Mesenteric fat pad (tissue), 1 donor: ENCODE measurements around the gene SLC6A11. TPM values are rescaled to one million over a fixed set of nuclear protein-coding genes. Genes with fewer than 3 reads are reported as not detected.
A peak's percentile ranks its signal among the peaks of the same experiment; 100 is the strongest.

ENCODE experiments used
- DNase-seq: peaks from one replicate; pipeline ENCODE4 v3.0.0-alpha.2; 2020; ENCODE audit warnings: low spot score
- long read RNA-seq: library from polyadenylated mRNA; unstranded; transcript quantifications from one replicate; pipeline ENCODE4 v2.0.0, GENCODE V29; 2020
- total RNA-seq: library from RNA; stranded (reverse); fragmentation: NEBNext Ultra II Directional; extraction: Animal tissue kit (Norgen Biotek cat#: 25700); gene quantifications from one replicate; pipeline ENCODE4 v1.2.1, GENCODE V29; 2021
- donor health status: DM: yes; HTN: yes; CAD: no.

The SLC6A11 gene
- not detected for total RNA-seq
- long read RNA-seq: 0 reads

- no peak for DNase-seq
Observed at GRCh38 chr3:10816019-10816862, at the start of gene SLC6A11. TSS of gene SLC6A11 (plus strand) at chr3:10816228. CDS start at chr3:10816266, 38 bp downstream.

GRCh38 chr3:10768708-10769394 is 47.2 kb upstream of the SLC6A11 start:
- DNase-seq: peak; percentile 35

- DNase-seq: peak; percentile 51
Observed at GRCh38 chr3:10770547-10770946, 45.5 kb upstream of the SLC6A11 start.

DNA sequence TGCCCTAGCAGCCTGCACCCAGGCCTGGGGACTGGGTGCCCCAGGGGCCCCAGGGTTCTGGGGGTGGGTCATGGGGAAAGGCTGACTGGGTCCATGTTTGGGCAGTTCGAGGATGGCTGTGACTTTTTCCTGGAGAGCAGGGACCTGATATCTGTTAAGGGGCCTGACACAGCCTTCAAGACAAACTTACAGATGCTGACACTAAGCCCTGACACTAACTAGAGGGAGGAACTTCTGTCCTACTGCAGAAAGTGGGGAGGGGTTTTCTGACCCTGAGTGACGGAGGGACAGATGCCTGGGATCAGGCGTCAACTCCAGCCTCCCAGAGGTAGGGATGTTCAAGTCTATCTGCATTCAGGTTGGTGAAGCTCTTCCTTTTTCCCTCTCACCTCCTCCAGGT is 45.0 kb upstream of the SLC6A11 start:
- peak; percentile 55 for DNase-seq

- DNase-seq: peak; percentile 60
Observed at GRCh38 chr3:10771486-10772270, 44.4 kb upstream of the SLC6A11 start.

GRCh38 chr3:10772271-10773161 is 43.5 kb upstream of the SLC6A11 start:
- peak; percentile 64 for DNase-seq

DNA sequence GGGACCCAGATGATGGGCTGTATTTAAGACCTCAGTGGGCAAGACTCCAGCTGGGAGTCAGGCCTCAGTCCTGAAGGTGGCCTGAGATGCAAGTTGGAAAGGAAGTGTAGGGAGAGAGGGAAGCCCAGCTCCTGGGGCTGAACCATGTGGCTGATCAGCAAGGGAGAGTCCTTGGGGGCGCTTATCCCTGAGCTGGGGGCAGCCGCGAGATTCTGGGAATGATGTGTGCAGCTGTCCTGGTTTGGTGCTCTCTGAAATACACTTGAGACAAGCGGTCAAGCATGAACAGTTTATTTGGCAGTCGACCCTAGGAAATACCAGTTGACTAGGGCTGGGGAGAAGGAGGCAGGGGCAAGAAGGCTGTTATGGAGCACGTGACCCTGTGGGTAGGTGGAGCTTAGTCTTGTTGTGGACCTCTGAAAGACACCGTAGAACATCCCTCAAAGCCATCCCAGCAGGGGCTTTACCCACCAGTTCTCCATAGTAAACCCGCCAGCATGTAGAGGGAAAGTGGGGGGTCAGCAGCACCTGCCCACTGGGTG is 41.8 kb upstream of the SLC6A11 start:
- DNase-seq: peak; percentile 71

DNA sequence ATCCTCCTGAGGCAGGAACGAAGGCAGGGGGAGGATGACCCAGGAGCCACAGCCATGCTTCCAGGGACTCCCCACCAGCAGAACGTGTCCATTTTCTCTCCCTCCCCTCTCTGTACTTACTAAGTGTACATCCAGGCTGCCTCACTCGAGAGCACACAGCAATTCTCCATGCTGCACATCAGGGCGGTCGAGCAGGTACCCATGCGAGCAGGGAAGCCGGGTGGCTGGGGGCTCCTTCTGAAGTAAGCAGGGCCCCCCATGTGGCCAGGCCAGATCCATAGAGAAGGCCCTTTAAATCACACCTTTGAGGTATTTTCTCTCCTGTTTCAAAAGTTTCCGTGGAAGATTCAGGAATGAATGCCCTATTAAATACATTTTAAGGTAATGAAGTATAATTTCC is 41.2 kb upstream of the SLC6A11 start:
- peak; percentile 82 for DNase-seq

DNA sequence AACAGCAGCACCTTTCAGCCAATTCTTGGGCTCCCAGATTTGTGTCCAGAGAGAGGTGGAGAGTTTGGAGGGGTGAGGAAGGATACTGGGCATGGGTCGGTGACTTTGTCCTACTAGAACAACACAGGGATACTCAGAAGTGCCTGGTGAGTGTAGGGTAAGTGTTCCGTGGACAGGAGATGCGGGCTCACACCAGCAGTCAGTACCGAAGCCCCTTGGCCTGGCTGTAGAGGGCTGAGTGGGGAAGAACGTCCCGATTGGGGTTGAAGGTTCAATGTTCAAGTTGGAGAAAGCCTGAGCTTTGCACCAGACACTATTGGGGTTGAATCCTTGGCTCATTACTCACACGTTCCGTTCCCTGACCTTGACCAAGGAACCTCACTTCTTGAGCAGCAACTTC is 40.8 kb upstream of the SLC6A11 start:
- DNase-seq: peak; percentile 60

GRCh38 chr3:10775828-10776227 is 40.2 kb upstream of the SLC6A11 start:
- DNase-seq: peak; percentile 39

DNA sequence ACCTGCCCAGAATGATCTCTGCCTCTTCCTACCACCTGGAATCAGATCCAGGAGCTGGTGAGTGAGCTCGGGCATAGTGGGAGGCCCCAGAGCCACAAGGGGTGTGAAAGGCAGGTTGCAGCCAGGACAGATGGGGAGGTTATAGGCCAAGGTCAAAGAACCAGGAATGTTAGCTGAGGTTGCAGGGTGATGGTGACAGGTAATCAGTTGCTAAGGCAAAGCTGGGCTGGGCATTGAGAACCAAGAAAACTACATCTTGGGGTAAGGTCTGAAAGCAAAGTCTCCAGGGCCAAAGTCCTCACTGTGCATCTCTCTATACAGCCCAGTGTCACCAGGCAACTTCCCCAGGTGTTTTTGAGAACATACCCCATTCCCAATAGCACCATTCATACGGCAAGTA is 38.4 kb upstream of the SLC6A11 start:
- DNase-seq: peak; percentile 24

DNA sequence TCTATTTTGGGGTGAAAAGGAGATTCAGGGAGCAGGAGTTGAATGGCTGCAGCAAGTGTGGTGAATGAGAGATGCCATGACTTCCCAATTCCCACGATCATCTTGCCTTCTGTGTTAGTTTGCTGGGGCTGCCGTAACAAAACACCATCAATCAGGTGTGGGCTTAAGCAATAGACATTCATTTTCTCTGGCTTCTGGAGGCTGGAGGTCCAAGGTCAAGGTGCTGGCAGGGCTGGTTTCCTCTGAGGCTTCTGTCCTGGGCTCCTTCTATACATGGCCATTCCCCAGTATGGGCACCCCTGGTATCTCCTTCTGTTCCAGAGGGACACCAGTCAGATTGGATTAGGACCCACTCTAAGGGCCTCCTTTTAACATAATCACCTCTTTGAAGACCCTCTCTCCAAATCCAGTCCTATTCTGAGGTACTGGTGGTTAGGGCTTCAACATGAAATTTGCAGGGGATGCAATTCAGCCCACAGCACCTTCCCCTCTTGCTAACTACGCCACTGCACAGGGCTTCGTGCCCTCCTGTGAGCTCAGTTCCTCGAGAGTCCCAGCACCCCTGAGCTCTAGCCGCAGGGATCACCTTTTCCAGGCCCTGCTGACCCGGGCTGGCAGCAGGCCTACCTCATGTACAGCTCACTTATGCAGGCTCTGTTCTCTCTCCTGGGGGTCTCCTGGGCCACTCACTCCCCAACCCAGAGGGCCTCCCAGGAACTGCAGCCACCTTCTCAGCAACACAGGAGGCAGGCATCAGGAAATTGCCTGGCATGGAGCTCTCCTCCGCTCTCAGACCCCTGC is 37.3 kb upstream of the SLC6A11 start:
- no peak for DNase-seq

GRCh38 chr3:10779293-10779805 is 36.7 kb upstream of the SLC6A11 start:
- peak; percentile 71 for DNase-seq

GRCh38 chr3:10780243-10780642 is 35.8 kb upstream of the SLC6A11 start:
- no peak for DNase-seq

- no peak for DNase-seq
Observed at GRCh38 chr3:10780922-10781321, 35.1 kb upstream of the SLC6A11 start.

- no peak for DNase-seq
Observed at GRCh38 chr3:10781981-10782380, 34.0 kb upstream of the SLC6A11 start.

GRCh38 chr3:10783360-10784351 is 32.4 kb upstream of the SLC6A11 start:
- DNase-seq: no peak

DNA sequence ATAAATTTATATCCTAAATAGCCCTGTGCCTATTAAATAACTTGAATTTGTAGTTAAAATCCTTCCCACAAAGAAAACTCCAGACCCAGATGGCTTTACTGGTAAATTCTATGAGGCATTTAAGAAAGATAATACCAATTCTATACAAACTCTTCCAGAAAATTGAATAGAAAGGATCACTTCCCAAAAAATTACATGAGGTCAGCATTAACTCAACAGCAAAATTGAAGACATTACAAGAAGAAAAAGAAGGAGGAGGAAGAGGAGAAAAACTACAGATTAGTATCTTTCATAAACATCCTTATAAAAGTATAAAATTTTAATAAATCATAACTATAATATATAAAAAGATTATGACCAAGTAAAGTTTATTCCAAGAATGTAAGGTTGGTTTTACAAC is 29.4 kb upstream of the SLC6A11 start:
- no peak for DNase-seq
